ENCODE results near the gene HPS6. TPM values are rescaled to one million over a fixed set of nuclear protein-coding genes. Genes with fewer than 3 reads are reported as not detected.

The HPS6 gene
- total RNA-seq, 1 donor from 2014 or later: 14.2 TPM

DNA sequence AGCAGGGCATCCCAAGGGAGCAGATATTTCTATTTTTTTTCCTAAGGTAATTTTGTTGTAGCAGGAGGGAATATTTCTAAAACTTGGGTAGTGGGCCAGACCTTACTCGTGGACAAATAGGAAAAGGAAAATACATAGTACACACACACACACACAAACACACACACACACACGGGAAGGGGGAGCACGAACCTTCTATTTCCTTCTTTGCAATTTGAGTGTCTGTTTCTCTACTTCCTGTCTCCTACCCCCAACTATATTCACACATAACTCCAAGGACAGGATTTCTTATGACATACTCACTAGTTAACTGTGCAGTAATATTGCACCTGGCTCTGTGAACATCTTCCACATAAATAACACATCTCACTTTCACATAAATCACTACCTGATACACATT lies 50.6 kb downstream of the HPS6 start:
- no peak for TF ChIP-seq CTCF (IDR thresholded peaks at IDR 0.05; ENCODE audit: unreplicated experiment)
- no peak for DNase-seq (ENCODE audit: low spot score in 2 of 2, unreplicated experiment in 2 of 2)
- no peaks in the 10 kb centered on the region for H3K27me3 Mint-ChIP-seq (ENCODE audit: low read depth)
- H3K27ac Mint-ChIP-seq: peak overlapping the region; percentile 95
- H3K4me3 Mint-ChIP-seq: peak overlapping the region; percentile 90
- no peaks in the 10 kb centered on the region for H3K9me3 Mint-ChIP-seq
- peaks cover 58% of the 10 kb centered on the region for H3K4me1 Mint-ChIP-seq
- peaks cover 3% of the 10 kb centered on the region for H3K36me3 Mint-ChIP-seq

- H3K4me3 Mint-ChIP-seq: peak overlapping the region; percentile 84
- peak overlapping the region; percentile 95 for H3K27ac Mint-ChIP-seq
- DNase-seq (ENCODE audit: low spot score in 2 of 2, unreplicated experiment in 2 of 2): no peak
- H3K9me3 Mint-ChIP-seq: no peaks in the 10 kb centered on the region
- TF ChIP-seq CTCF (IDR thresholded peaks at IDR 0.05; ENCODE audit: unreplicated experiment): no peak
- peaks cover 3% of the 10 kb centered on the region for H3K36me3 Mint-ChIP-seq
- no peaks in the 10 kb centered on the region for H3K27me3 Mint-ChIP-seq (ENCODE audit: low read depth)
- peaks cover 65% of the 10 kb centered on the region for H3K4me1 Mint-ChIP-seq
Observed at GRCh38 chr10:102116656-102117055, 51.5 kb downstream of the HPS6 start.

Other genes with a start within 250 kb of the HPS6 start
- 162 to 168 TPM (median 165 TPM) in 3 replicates for gene OGA, start 246.9 kb upstream of the HPS6 start, total RNA-seq
- gene KCNIP2, start 221.5 kb upstream of the HPS6 start, total RNA-seq: 6.5 to 6.9 TPM (median 6.8 TPM) in 3 replicates
- 21.8 to 26.6 TPM (median 26.5 TPM) in 3 replicates for gene ARMH3, start 9.2 kb upstream of the HPS6 start, total RNA-seq
- gene LDB1, start 55.0 kb downstream of the HPS6 start, total RNA-seq: 178 to 185 TPM (median 183 TPM) in 3 replicates
- gene PPRC1, start 67.7 kb downstream of the HPS6 start, total RNA-seq: 62.6 to 65.0 TPM (median 64.9 TPM) in 3 replicates
- gene NOLC1, start 87.0 kb downstream of the HPS6 start, total RNA-seq: 65.5 to 75.2 TPM (median 69.9 TPM) in 3 replicates
- 0.27 to 0.44 TPM (median 0.43 TPM) in 3 replicates for gene ELOVL3, start 160.9 kb downstream of the HPS6 start, total RNA-seq
- gene PITX3, start 176.2 kb downstream of the HPS6 start, total RNA-seq: not detected in 3 replicates
- 49.3 to 51.1 TPM (median 51.1 TPM) in 3 replicates for gene GBF1, start 180.2 kb downstream of the HPS6 start, total RNA-seq

Measured in mesothelial cell of epicardium (in vitro differentiated cells).